WTC11 (cell line): ENCODE data around the gene MYH10. TPM values are rescaled to one million over a fixed set of nuclear protein-coding genes. Genes with fewer than 3 reads are reported as not detected.

Experiments
- ATAC-seq: fragments of 200-7000 bp; cut with Tn5 transposase; 2 replicates; pipeline ENCODE4 v1.10.0; 2021; ENCODE audit warnings: mild to moderate bottlenecking, moderate library complexity
- CTCF ChIA-PET: fragments of 300-600 bp; sonication (Branson Sonifier 250); formaldehyde crosslinking; loops from one replicate; lab custom pipeline; 2021; ENCODE audit warnings: antibody characterized with exemption; lab: Charles Lee
- POLR2A ChIA-PET: fragments of 350-600 bp; sonication (Branson Sonifier 250); formaldehyde crosslinking; loops from one replicate; lab custom pipeline; 2021; ENCODE audit warnings: antibody characterized with exemption; lab: Charles Lee
- DNase-seq: peaks from one replicate; pipeline ENCODE4 v3.0.0; 2021; ENCODE audit warnings: low spot score
- H3K27ac Mint-ChIP-seq: 2 replicates; pipeline ENCODE4 v1.8.0; 2021; ENCODE audit warnings: mixed read lengths
- H3K27me3 Mint-ChIP-seq: 2 replicates; pipeline ENCODE4 v1.8.0; 2021; ENCODE audit warnings: low read depth, mild to moderate bottlenecking, moderate library complexity, mixed read lengths
- H3K36me3 Mint-ChIP-seq: 2 replicates; pipeline ENCODE4 v1.8.0; 2021; ENCODE audit warnings: mixed read lengths
- H3K4me1 Mint-ChIP-seq: 2 replicates; pipeline ENCODE4 v1.8.0; 2022; ENCODE audit warnings: mixed read lengths
- H3K4me3 Mint-ChIP-seq: 2 replicates; pipeline ENCODE4 v1.8.0; 2021; ENCODE audit warnings: mild to moderate bottlenecking, moderate library complexity, mixed read lengths
- H3K9me3 Mint-ChIP-seq: 2 replicates; pipeline ENCODE4 v1.8.0; 2021; ENCODE audit warnings: mixed read lengths
- ATF1 ChIP-seq: sonication (generic); formaldehyde crosslinking; IDR thresholded peaks from 2 replicates; pipeline ENCODE4 v1.8.1; 2023; ENCODE audit warnings: mild to moderate bottlenecking, moderate library complexity, missing genetic modification reagents
- ATF2 ChIP-seq: sonication (generic); formaldehyde crosslinking; IDR thresholded peaks from 2 replicates; pipeline ENCODE4 v1.8.1; 2022; ENCODE audit warnings: low read depth, missing genetic modification reagents, borderline replicate concordance
- CREM ChIP-seq: sonication (generic); formaldehyde crosslinking; IDR thresholded peaks from 2 replicates; pipeline ENCODE4 v1.8.1; 2022; ENCODE audit warnings: mild to moderate bottlenecking, missing genetic modification reagents, moderate library complexity
- ERG ChIP-seq: fragments of 250-450 bp; sonication (Bioruptor Pico); IDR thresholded peaks from 2 replicates; pipeline ENCODE4 v1.8.0; 2021; ENCODE audit warnings: mild to moderate bottlenecking
- ETV6 ChIP-seq: sonication (generic); formaldehyde crosslinking; IDR thresholded peaks from 2 replicates; pipeline ENCODE4 v1.8.1; 2022; ENCODE audit warnings: mild to moderate bottlenecking, missing genetic modification reagents
- FOXK1 ChIP-seq: sonication (generic); formaldehyde crosslinking; IDR thresholded peaks from 2 replicates; pipeline ENCODE4 v1.8.0; 2022; ENCODE audit warnings: mild to moderate bottlenecking, moderate library complexity, missing genetic modification reagents
- GABPB1 ChIP-seq: sonication (generic); formaldehyde crosslinking; IDR thresholded peaks from 2 replicates; pipeline ENCODE4 v1.8.1; 2023; ENCODE audit warnings: mild to moderate bottlenecking, missing genetic modification reagents
- HMGXB4 ChIP-seq: sonication (generic); formaldehyde crosslinking; IDR thresholded peaks from 2 replicates; pipeline ENCODE4 v1.8.1; 2023; ENCODE audit warnings: mild to moderate bottlenecking, moderate library complexity, missing genetic modification reagents
- KAT7 ChIP-seq: sonication (generic); formaldehyde crosslinking; IDR thresholded peaks from 2 replicates; pipeline ENCODE4 v1.8.1; 2023; ENCODE audit warnings: missing genetic modification reagents, mild to moderate bottlenecking, borderline replicate concordance
- NFATC4 ChIP-seq: fragments of 250-450 bp; sonication (Bioruptor Pico); IDR thresholded peaks from 2 replicates; pipeline ENCODE4 v1.9.0; 2021; ENCODE audit warnings: mild to moderate bottlenecking
- NR3C1 ChIP-seq: sonication (generic); formaldehyde crosslinking; conservative IDR thresholded peaks from 2 replicates; pipeline ENCODE4 v1.8.1; 2023; ENCODE audit warnings: low read depth, mild to moderate bottlenecking, missing genetic modification reagents
- OVOL2 ChIP-seq: fragments of 250-450 bp; sonication (Bioruptor Pico); IDR thresholded peaks from 2 replicates; pipeline ENCODE4 v1.9.0; 2021; ENCODE audit warnings: mild to moderate bottlenecking, borderline replicate concordance
- SMAD3 ChIP-seq: sonication (generic); formaldehyde crosslinking; IDR thresholded peaks from 2 replicates; pipeline ENCODE4 v1.8.0; 2022; ENCODE audit warnings: missing genetic modification reagents, mild to moderate bottlenecking, borderline replicate concordance
- SOX15 ChIP-seq: fragments of 250-450 bp; sonication (Bioruptor Pico); IDR thresholded peaks from 2 replicates; pipeline ENCODE4 v1.9.0; 2021; ENCODE audit warnings: mild to moderate bottlenecking
- SP1 ChIP-seq: sonication (generic); formaldehyde crosslinking; conservative IDR thresholded peaks from 2 replicates; pipeline ENCODE4 v1.8.1; 2022; ENCODE audit warnings: missing genetic modification reagents
- ZNF232 ChIP-seq: sonication (generic); formaldehyde crosslinking; IDR thresholded peaks from 2 replicates; pipeline ENCODE4 v1.8.0; 2022; ENCODE audit warnings: mild to moderate bottlenecking, missing genetic modification reagents
- ZNF281 ChIP-seq: sonication (generic); formaldehyde crosslinking; IDR thresholded peaks from 2 replicates; pipeline ENCODE4 v1.8.0; 2023; ENCODE audit warnings: mild to moderate bottlenecking, missing genetic modification reagents
- ZNF423 ChIP-seq: fragments of 250-450 bp; sonication (Bioruptor Pico); IDR thresholded peaks from 2 replicates; pipeline ENCODE4 v2.1.2; 2022; ENCODE audit warnings: mild to moderate bottlenecking, moderate library complexity
- ZNF425 ChIP-seq: fragments of 250-450 bp; sonication (Bioruptor Pico); conservative IDR thresholded peaks from 2 replicates; pipeline ENCODE4 v1.9.0; 2021; ENCODE audit warnings: mild to moderate bottlenecking
- total RNA-seq: library from RNA; stranded (reverse); gene quantifications from 3 replicates; pipeline ENCODE4 v1.2.3, GENCODE V29; 2021

The MYH10 gene
- total RNA-seq, 1 experiment from 2014 or later: 231 TPM

- Mint-ChIP-seq H3K27me3 (no peaks in the 10 kb centered on the region), H3K9me3 (no peaks in the 10 kb centered on the region), H3K4me3 (no peak overlapping the region), H3K36me3 (peaks cover 50% of the 10 kb centered on the region)
- ATAC-seq: no peak
- no peak for TF ChIP-seq GABPB1
- no peak for TF ChIP-seq ETV6
- no peak for TF ChIP-seq SMAD3 (CRISPR knock-in tag)
- TF ChIP-seq SOX15 (CRISPR knock-in tag): no peak
- no peak for TF ChIP-seq ZNF423 (CRISPR knock-in tag)
- TF ChIP-seq ERG (CRISPR knock-in tag): no peak
- TF ChIP-seq KAT7 (CRISPR knock-in tag): no peak
- no peak for TF ChIP-seq OVOL2 (CRISPR knock-in tag)
- no peak for TF ChIP-seq ZNF281 (CRISPR knock-in tag)
- TF ChIP-seq NFATC4 (CRISPR knock-in tag): no peak
- no peak for TF ChIP-seq ZNF232 (CRISPR knock-in tag)
- TF ChIP-seq FOXK1 (CRISPR knock-in tag): no peak
- no peak for TF ChIP-seq SP1 (CRISPR knock-in tag)
- TF ChIP-seq ZNF425: no peak
- TF ChIP-seq HMGXB4 (CRISPR knock-in tag): no peak
- TF ChIP-seq, all 79 proteins: peak for 0
- ChIA-PET CTCF (interaction anchor here (1.8 kb wide), 1 partner anchor 209 kb away, joined by 4 read pairs; no protein-coding TSS in a partner anchor), POLR2A (no interaction called here)
- H3K27ac Mint-ChIP-seq: no peak overlapping the region
- no peak for DNase-seq
- no peaks in the 10 kb centered on the region for H3K4me1 Mint-ChIP-seq
Observed at GRCh38 chr17:8537734-8538133, 92.8 kb downstream of the MYH10 start.

GRCh38 chr17:8534498-8535188 is 95.9 kb downstream of the MYH10 start:
- POLR2A ChIA-PET: interaction anchor here (0.7 kb wide), 1 partner anchor 11 kb away, joined by 3 read pairs; no protein-coding TSS in a partner anchor
- no peak for ATAC-seq
- no peak overlapping the region for H3K4me3 Mint-ChIP-seq
- peaks cover 19% of the 10 kb centered on the region for H3K36me3 Mint-ChIP-seq
- CTCF ChIA-PET: no interaction called here
- H3K27ac Mint-ChIP-seq: no peak overlapping the region
- H3K4me1 Mint-ChIP-seq: no peaks in the 10 kb centered on the region
- H3K9me3 Mint-ChIP-seq: no peaks in the 10 kb centered on the region
- no peak for TF ChIP-seq ATF2 (CRISPR knock-in tag)
- TF ChIP-seq ZNF423 (CRISPR knock-in tag): no peak
- no peak for TF ChIP-seq ATF1 (CRISPR knock-in tag)
- no peak for TF ChIP-seq NR3C1 (CRISPR knock-in tag)
- TF ChIP-seq CREM (CRISPR knock-in tag): no peak
- no peaks in the 10 kb centered on the region for H3K27me3 Mint-ChIP-seq
- DNase-seq: no peak
